Measurements from ENCODE around the gene SYNPO.

SYNPO gene

GRCh38 chr5:150630461-150631325 is 9.8 kb upstream of the SYNPO start:
- no peak for TF ChIP-seq CTCF (IDR thresholded peaks at IDR 0.05)
- no peaks in the 10 kb centered on the region for H3K4me1 ChIP-seq (ENCODE audit: control insufficient read depth in 1 of 2, insufficient read depth in 1 of 2, low read depth in 1 of 2, low read length in 1 of 2)
- no peaks in the 10 kb centered on the region for H3K36me3 ChIP-seq
- H3K27me3 ChIP-seq: peaks cover 16% of the 10 kb centered on the region
- H3K4me3 ChIP-seq (ENCODE audit: low read depth in 1 of 2, low read length in 1 of 2): no peak overlapping the region
- H3K27ac ChIP-seq: no peak overlapping the region
- no peaks in the 10 kb centered on the region for H3K9me3 ChIP-seq

- TF ChIP-seq CTCF (IDR thresholded peaks at IDR 0.05): no peak
- H3K36me3 ChIP-seq: no peaks in the 10 kb centered on the region
- H3K27me3 ChIP-seq: peaks cover 13% of the 10 kb centered on the region
- H3K9me3 ChIP-seq: no peaks in the 10 kb centered on the region
- no peaks in the 10 kb centered on the region for H3K4me1 ChIP-seq (ENCODE audit: control insufficient read depth in 1 of 2, insufficient read depth in 1 of 2, low read depth in 1 of 2, low read length in 1 of 2)
- H3K4me3 ChIP-seq (ENCODE audit: low read depth in 1 of 2, low read length in 1 of 2): no peak overlapping the region
- no peak overlapping the region for H3K27ac ChIP-seq
These were observed 9.1 kb upstream of the SYNPO start for GRCh38 chr5:150631326-150631701.

- H3K27ac ChIP-seq: no peak overlapping the region
- H3K36me3 ChIP-seq: no peaks in the 10 kb centered on the region
- no peak for TF ChIP-seq CTCF (IDR thresholded peaks at IDR 0.05)
- H3K27me3 ChIP-seq: peaks cover 15% of the 10 kb centered on the region
- no peak overlapping the region for H3K4me3 ChIP-seq (ENCODE audit: low read depth in 1 of 2, low read length in 1 of 2)
- no peaks in the 10 kb centered on the region for H3K9me3 ChIP-seq
- no peaks in the 10 kb centered on the region for H3K4me1 ChIP-seq (ENCODE audit: control insufficient read depth in 1 of 2, insufficient read depth in 1 of 2, low read depth in 1 of 2, low read length in 1 of 2)
These were observed 7.9 kb upstream of the SYNPO start for GRCh38 chr5:150632305-150633160.

GRCh38 chr5:150633429-150633828 is 7.0 kb upstream of the SYNPO start:
- no peaks in the 10 kb centered on the region for H3K4me1 ChIP-seq (ENCODE audit: control insufficient read depth in 1 of 2, insufficient read depth in 1 of 2, low read depth in 1 of 2, low read length in 1 of 2)
- no peak for TF ChIP-seq CTCF (IDR thresholded peaks at IDR 0.05)
- H3K9me3 ChIP-seq: no peaks in the 10 kb centered on the region
- no peaks in the 10 kb centered on the region for H3K36me3 ChIP-seq
- peaks cover 24% of the 10 kb centered on the region for H3K27me3 ChIP-seq
- no peak overlapping the region for H3K4me3 ChIP-seq (ENCODE audit: low read depth in 1 of 2, low read length in 1 of 2)
- H3K27ac ChIP-seq: no peak overlapping the region

- Histone ChIP-seq H3K4me1 (ENCODE audit: control insufficient read depth in 1 of 2, insufficient read depth in 1 of 2, low read depth in 1 of 2, low read length in 1 of 2) (no peaks in the 10 kb centered on the region), H3K36me3 (no peaks in the 10 kb centered on the region), H3K27me3 (peaks cover 25% of the 10 kb centered on the region), H3K27ac (no peak overlapping the region), H3K4me3 (ENCODE audit: low read depth in 1 of 2, low read length in 1 of 2) (no peak overlapping the region), H3K9me3 (no peaks in the 10 kb centered on the region)
- TF ChIP-seq CTCF (IDR thresholded peaks at IDR 0.05): no peak
These were observed 3.8 kb upstream of the SYNPO start for GRCh38 chr5:150636391-150637244.

All from neutrophil (primary cell).